Uterus (tissue), 4 donors: ENCODE data around the gene NRF1. TPM values are rescaled to one million over a fixed set of nuclear protein-coding genes. Genes with fewer than 3 reads are reported as not detected.

Source experiments
- DNase-seq, 2 donors: peaks; one replicate each; pipeline ENCODE4 v3.0.0-alpha.2; 2019 to 2020
- H3K27ac ChIP-seq, 2 donors: fragments of 200-600 bp; sonication (generic); 1 replicate in 1 of 2; 2 replicates in 1 of 2; pipeline ENCODE4 v1.5.1; 2016 to 2018
- H3K27me3 ChIP-seq, 2 donors: fragments of 200-600 bp; sonication (generic); one replicate each; pipeline ENCODE4 v1.5.1; 2018 to 2019; ENCODE audit warnings: control low read depth in 1 of 2
- H3K36me3 ChIP-seq, 2 donors: fragments of 200-600 bp; sonication (generic); one replicate each; pipeline ENCODE4 v1.5.1; 2019; ENCODE audit warnings: control low read depth in 1 of 2
- H3K4me1 ChIP-seq, 2 donors: fragments of 200-600 bp; sonication (generic); one replicate each; pipeline ENCODE4 v1.5.1; 2018 to 2019; ENCODE audit warnings: control low read depth in 1 of 2
- H3K4me3 ChIP-seq, 2 donors: fragments of 200-600 bp; sonication (generic); 1 replicate in 1 of 2; 2 replicates in 1 of 2; pipeline ENCODE4 v1.5.1; 2018 to 2019; ENCODE audit warnings: mild to moderate bottlenecking in 1 of 2
- H3K9me3 ChIP-seq, 2 donors: fragments of 200-600 bp; sonication (generic); one replicate each; pipeline ENCODE4 v1.5.1; 2019; ENCODE audit warnings: control low read depth in 1 of 2
- POLR2A ChIP-seq, 2 donors: fragments of 450-650 bp; IDR thresholded peaks; one replicate each; pipeline ENCODE4 v1.6.1; 2016; ENCODE audit warnings: antibody characterized with exemption in 2 of 2, mild to moderate bottlenecking in 1 of 2, moderate library complexity in 1 of 2
- intact Hi-C: fragments of 100-400 bp; cut with DNase I; formaldehyde crosslinking; loops from one replicate; pipeline ENCODE4 v1.15.1; 2023; ENCODE audit warnings: low total_unique reads
- total RNA-seq, 4 donors: library from RNA; depleted of rRNA in 3 of 4; stranded (reverse); fragments of >200 nt in 3 of 4; gene quantifications; one replicate each; pipeline versions ENCODE4 v1.1.0 to v1.2.4, GENCODE V29; 2014 to 2023
- TF ChIP-seq, protein P1 (sequence below), 4 experiments: fragments of 200-600 bp in 2 of 4; fragments of 450-650 bp in 2 of 4; sonication (generic) in 2 of 4; IDR thresholded peaks; one replicate each; pipeline ENCODE4 v1.5.1; 2016 to 2019; ENCODE audit warnings: antibody characterized with exemption in 4 of 4, mild to moderate bottlenecking in 2 of 4, moderate library complexity in 1 of 4
- donor health status: DM: yes; HTN: yes; CAD: no.

Gene NRF1
- total RNA-seq, 4 donors from 2014 or later, result 18.2 to 56.5 (median 40.4) TPM

DNA sequence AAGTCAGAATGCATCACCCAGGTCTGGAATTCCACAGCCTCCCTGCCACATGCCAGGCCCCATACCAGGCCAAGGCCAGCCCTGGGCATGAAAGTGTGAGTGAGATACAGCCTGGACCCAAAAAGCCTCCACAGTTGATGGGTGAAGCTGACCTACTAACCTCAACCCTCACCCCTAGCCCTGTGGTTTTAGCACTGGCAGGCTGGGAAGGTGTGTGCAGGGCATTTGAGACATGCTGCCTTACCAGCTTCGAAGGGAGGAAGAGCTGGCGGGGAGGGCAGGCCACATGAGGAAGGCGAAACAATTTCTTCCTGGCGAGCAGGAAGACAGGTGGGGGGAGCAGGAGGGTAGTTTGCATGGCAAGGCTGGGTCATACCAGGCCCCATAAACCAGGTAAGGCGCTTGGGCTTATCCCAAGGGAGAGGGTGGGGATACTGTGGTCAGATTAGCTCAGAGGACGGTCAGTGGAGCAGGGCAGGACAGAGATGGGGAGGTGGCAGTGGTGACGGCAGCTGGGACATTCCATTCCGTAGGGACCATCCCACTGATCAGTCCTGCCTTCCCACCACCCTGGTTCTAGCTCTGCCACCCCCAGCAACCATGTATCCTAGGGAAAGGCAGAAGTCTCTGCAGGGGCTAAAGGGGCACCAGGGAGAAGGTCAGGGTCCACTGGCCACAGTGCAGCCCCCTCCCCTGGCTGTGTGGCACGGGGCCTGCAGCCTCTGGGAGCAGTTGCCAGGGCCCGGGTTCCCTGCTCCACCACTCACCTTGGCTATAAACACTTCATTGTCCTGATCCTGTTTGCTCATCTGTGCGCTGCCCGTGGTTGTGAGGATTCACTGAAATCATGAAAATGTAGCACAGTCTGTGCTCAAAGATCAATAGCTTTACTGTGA is 155.8 kb downstream of the NRF1 start:
- no peaks in the 10 kb centered on the region for H3K27me3 ChIP-seq
- no peak for DNase-seq
- H3K36me3 ChIP-seq, result no peaks in the 10 kb centered on the region
- no peaks in the 10 kb centered on the region for H3K9me3 ChIP-seq
- TF ChIP-seq POLR2A (IDR thresholded peaks at IDR 0.05), result no peak
- TF ChIP-seq, protein P1, sequence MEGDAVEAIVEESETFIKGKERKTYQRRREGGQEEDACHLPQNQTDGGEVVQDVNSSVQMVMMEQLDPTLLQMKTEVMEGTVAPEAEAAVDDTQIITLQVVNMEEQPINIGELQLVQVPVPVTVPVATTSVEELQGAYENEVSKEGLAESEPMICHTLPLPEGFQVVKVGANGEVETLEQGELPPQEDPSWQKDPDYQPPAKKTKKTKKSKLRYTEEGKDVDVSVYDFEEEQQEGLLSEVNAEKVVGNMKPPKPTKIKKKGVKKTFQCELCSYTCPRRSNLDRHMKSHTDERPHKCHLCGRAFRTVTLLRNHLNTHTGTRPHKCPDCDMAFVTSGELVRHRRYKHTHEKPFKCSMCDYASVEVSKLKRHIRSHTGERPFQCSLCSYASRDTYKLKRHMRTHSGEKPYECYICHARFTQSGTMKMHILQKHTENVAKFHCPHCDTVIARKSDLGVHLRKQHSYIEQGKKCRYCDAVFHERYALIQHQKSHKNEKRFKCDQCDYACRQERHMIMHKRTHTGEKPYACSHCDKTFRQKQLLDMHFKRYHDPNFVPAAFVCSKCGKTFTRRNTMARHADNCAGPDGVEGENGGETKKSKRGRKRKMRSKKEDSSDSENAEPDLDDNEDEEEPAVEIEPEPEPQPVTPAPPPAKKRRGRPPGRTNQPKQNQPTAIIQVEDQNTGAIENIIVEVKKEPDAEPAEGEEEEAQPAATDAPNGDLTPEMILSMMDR (IDR thresholded peaks at IDR 0.05), result no peak
- no peak overlapping the region for H3K4me3 ChIP-seq
- no peak overlapping the region for H3K27ac ChIP-seq
- no peaks in the 10 kb centered on the region for H3K4me1 ChIP-seq
- intact Hi-C loops, result no loop called here

DNA sequence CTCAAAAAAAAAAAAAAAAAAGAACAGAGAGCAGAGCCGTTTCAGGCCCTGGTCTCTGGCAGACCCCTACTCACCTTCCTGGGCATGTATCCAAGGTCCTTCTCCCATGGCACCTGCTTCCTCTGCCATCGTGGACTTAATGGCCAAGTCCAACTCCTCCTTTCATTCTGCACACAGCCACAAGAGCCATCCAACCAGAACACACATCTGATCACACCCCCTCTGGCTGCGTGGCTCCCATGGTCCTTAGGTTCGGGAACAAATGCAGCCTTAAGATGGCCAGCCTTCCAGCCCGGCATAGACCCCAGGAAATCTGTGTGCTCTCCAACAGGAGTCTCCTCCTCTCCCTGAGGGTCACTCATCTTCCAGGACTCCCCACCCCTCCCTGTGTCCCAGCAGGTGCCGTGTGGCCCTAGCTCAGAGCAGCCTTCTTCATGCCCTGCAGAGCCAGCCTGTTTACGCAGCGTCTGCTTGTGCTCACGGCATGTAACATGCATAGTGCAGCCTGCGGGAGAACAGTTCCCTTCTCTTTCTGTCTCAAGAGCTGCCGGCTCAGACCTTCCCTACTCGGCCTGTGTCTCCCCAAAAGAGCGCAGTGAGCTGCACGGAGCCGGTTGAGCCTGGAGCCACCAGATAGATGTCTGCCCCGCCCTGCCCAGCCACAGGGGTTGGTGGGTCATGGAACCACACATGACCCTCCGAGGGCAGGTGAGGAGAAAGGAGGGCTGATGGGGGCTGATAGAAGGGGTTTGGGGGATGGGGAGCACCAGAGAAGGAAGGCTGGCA is 157.3 kb downstream of the NRF1 start:
- no peak for TF ChIP-seq POLR2A (IDR thresholded peaks at IDR 0.05)
- TF ChIP-seq, protein P1 (IDR thresholded peaks at IDR 0.05), result no peak
- Histone ChIP-seq H3K36me3 (no peaks in the 10 kb centered on the region), H3K27ac (no peak overlapping the region), H3K9me3 (no peaks in the 10 kb centered on the region), H3K27me3 (no peaks in the 10 kb centered on the region), H3K4me3 (no peak overlapping the region), H3K4me1 (no peaks in the 10 kb centered on the region)
- intact Hi-C loops, result no loop called here
- DNase-seq, result no peak

DNA sequence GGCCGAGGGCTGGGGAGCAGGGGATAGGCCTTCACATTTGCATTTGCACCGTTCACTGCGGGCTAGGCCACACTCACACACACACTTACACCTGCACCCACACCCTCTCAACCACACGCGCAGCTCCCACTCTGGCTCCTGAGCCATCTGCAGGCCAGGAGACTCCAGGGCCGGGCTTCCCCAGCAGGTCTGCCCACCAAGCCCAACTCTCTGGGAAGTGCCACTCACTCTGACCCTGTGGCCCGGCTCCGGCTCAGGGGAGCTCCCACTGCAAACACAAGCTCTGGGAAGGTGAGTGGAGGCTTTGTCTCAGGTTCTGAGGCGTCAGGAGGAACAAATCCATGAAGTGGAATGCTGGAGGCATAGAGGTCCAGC is 157.9 kb downstream of the NRF1 start:
- Histone ChIP-seq H3K4me1 (no peaks in the 10 kb centered on the region), H3K36me3 (no peaks in the 10 kb centered on the region), H3K27ac (no peak overlapping the region), H3K9me3 (no peaks in the 10 kb centered on the region), H3K4me3 (no peak overlapping the region), H3K27me3 (no peaks in the 10 kb centered on the region)
- no peak for DNase-seq
- TF ChIP-seq, protein P1 (IDR thresholded peaks at IDR 0.05), result no peak
- no peak for TF ChIP-seq POLR2A (IDR thresholded peaks at IDR 0.05)
- intact Hi-C loops, result no loop called here

DNA sequence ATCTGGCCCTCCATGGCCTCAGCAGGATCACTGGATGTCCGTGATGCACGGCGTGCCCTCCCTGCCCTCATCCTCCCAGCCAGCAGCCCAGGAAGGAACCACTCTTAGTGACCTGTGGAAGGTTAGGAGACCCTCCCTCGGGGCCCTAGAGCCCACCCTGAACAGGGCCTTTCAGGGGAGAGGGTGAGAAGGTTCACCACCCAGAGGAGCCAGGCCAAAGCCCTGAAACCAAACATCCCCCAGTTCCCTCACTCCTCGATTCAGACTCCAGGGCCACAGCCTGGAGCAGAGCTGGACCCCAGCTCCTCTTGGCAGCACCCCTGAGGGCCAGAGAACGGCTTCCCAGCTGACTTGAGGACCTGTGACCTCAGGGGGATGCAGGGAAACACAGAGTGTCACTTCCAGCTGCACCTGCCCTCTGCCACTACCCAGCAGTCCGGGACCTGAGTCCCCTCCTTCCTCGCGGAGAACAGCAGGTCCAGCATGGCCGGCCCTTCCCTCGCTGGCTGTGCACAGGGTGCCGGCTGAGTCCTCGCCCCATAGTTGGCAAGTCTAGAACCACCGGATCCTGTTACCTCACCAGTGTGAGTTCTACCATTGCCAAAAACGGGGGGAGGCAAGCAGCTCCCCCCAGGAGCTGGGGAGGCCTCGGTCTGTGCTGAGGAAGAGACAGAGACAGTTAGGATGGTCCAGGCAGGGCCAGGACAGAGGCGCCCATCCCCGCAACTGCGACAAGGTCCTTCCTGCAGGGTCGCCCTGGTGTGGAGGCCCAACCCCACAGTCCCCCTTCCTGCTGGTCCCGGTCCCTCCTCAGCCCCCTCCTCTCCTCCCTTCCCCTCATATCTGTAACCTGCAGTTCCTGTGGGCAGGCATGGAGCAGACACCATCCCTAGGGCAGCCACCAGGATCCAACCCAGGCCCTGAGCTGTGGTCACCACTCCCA is 158.6 kb downstream of the NRF1 start:
- no peaks in the 10 kb centered on the region for H3K4me1 ChIP-seq
- no peak overlapping the region for H3K27ac ChIP-seq
- TF ChIP-seq, protein P1 (IDR thresholded peaks at IDR 0.05), result no peak
- no peak for TF ChIP-seq POLR2A (IDR thresholded peaks at IDR 0.05)
- no peak for DNase-seq
- no peaks in the 10 kb centered on the region for H3K27me3 ChIP-seq
- no peaks in the 10 kb centered on the region for H3K9me3 ChIP-seq
- H3K4me3 ChIP-seq, result no peak overlapping the region
- intact Hi-C loops, result no loop called here
- H3K36me3 ChIP-seq, result no peaks in the 10 kb centered on the region
